ENCODE results near the gene SHH.

Gene SHH

GRCh38 chr7:155804897-155805825, 7.1 kb downstream of the SHH start:
- peak in 1 of 2 experiments; percentile 55 for DNase-seq

DNA sequence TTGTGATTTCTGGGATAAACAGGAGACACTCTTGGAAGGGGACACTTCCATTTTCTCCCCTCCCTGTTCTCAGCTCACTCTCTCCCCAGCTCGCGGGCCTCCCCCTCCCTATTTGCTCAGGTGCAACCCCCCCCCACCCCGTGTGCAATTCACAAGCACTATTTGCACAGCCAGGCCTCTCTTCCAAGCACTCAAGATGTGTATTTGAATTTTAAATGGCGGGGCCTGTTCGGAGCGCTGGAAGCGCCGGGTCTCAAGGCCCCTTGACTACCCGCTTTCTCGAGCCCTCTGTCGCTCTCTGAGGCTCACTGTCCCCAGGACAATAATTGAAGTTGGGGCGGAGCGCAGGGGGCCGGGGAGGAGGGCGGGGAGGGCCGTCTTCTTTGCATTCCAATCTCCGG, 7.8 kb downstream of the SHH start:
- no peak for DNase-seq

DNA sequence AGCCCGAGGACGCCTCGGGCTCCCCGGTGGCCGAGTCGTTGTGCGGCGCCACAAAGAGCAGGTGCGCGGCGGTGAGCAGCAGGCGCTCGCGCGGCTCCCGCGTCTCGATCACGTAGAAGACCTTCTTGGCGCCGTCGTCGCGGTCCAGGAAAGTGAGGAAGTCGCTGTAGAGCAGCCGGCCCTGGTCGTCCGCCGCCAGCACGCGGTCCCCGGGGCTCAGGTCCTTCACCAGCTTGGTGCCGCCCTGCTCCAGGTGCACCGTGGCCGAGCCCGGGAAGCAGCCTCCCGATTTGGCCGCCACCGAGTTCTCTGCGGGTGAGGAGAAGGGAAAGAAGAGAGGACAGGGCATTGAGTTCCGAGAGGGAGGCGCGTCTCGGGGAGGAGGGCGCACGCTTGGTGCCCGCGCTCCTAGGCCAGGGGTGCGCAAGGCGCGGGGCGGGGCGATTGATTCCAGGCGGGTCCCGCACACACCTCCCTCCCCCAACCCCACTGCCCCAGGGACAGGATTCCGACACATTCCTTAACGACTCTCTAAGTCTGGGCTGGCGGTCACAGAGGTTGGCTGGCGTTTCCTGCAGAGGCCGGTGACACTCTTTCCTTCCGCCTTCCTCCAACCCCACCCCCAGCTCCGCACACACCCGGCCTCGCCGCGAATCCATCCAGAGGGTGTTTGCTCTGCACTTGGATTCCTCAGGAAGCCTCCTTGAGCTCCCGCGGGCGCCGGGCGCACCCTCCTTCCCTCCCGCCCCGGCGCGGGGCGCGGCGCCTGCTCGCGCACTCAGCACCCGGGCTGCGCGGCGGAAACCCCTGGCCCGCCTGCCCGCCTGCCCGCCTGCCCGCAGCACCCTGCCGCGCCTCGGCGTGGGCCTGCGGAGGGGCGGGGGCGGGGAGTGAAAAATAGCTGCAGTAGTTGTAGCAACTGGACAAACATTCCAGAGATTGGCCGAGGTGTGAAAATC, 8.6 kb downstream of the SHH start:
- DNase-seq, result no peak

DNA sequence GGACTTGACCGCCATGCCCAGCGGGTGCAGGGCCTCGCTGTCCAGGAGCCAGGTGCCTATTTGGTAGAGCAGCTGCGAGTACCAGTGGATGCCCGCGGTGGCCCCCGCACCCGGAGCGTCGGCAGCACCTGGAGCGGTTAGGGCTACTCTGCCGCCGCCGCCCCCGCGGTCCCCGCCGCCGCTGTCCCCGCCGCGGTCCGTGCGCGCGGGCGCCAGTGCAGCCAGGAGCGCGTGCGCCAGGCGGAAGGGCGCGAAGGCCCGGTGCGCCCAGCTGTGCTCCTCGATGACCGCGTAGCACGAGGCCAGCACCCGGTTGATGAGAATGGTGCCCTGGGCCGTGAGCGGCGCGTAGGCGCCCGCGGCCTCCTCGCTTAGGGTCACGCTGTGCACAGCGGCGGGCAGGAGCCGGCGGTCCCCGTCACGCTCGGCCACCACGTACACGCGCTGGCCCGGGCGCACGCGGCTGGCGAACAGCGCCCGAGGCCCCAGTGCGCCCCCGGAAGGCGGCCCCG, 9.3 kb downstream of the SHH start:
- DNase-seq, result no peak

DNA sequence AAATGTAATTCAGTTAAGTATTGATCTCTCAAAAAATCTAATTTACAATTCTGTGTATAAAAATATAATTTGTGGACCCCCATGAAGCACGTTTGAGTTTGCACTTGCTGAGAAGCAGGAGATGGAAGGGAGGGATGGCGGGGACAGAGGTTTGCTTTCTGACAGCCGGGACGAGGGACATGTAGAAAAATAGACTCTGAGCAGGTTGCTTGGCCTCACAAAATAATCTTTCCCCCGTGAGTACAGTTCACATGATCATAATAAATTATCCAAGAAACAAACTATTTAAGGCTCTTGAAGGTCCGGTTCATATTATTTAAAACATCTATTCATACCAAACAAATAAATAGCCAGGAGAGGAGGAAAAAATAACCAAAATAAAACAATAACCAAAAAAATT, 10.0 kb downstream of the SHH start:
- DNase-seq, result no peak

GRCh38 chr7:155800741-155801267, 11.5 kb downstream of the SHH start:
- no peak for DNase-seq

DNA sequence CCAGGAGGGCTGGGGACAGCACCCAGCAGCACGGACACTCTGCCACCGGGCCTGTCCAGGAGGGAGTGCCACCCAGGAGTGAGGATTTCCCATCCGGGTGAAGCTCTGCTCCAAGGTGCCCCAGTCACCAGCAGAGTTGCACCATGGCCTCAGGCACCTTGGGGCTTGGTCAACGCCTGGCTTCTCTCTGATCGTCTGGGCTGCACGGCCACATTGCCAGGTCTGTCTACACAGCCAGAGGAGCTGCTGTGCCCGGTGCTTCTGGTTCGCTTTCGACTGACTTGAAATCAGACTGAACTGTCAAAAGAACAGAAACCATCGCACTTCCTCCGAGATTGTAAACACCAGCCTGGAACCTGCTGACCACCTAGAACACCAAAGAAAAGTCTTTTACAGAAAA, 12.0 kb downstream of the SHH start:
- no peak for DNase-seq

GRCh38 chr7:155799514-155799913, 12.7 kb downstream of the SHH start:
- no peak for DNase-seq

GRCh38 chr7:155798673-155799439, 13.4 kb downstream of the SHH start:
- no peak for DNase-seq

DNA sequence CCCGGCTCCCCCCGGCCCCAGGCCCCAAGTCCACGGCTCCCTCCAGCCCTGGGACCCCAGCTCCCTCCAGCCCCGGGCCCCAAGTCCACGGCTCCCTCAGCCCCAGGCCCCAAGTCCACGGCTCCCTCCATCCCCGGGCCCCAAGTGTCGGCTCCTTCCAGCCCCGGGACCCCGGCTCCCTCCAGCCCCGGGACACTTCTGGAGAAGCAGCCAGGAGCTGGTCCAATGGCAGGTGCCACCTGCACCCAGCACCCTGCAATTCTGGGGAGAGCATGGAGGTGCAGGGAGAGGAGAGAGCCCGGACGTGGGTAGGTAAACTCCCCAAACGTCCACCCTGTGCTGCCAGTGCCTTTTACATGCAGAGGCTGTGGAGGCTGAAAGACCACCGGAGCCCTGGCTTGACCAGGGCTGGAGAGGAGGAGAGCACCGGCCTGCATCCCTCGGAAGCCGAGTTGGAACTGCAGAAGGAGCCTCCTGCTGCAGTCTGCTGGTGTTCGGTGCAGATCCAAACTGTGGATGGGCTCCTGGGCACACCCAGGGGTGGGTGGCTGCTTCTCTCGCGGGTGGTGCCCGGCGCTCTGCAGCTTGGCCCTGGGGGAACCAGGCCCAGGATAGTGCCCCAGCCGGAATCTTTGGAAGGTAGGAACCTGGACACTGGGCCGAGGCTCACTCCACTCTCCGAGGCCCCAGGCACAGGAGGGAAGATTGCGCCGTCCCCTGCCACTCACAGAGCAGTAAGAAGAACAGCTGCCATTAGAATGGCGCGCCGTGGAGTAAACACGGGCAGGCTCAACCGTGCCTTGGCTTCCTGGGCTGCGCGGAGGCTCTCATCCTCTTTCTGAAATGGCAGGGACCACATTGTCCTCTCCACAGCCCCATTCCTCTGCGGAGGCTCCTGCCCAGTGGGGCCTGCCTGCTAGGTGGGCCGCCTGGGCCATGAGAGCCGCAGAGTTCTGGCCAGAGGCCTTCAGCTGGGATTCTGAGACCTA, 14.7 kb downstream of the SHH start:
- DNase-seq, result no peak

GRCh38 chr7:155796381-155797261, 15.6 kb downstream of the SHH start:
- peak in 1 of 2 experiments; percentile 12 for DNase-seq

DNA sequence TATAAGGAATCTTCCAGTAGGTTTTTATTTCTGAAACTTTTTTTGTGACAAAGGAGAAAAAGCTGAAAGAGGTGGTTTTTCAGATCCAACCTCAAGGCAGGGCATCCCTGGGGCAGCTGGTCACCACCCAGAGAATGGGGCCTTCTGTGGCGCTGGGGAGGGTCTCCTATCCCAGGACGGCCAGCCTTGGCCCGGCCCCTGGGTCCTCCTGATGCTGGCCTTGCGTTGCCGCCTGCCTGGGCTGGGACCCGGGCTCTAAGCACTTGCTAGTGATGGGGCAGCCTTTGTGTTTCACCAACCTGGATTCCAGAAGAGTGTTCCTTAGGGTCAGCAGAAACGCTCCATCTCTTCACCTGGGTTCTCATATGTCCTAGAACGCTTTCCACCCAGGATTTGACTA, 16.3 kb downstream of the SHH start:
- no peak for DNase-seq

DNA sequence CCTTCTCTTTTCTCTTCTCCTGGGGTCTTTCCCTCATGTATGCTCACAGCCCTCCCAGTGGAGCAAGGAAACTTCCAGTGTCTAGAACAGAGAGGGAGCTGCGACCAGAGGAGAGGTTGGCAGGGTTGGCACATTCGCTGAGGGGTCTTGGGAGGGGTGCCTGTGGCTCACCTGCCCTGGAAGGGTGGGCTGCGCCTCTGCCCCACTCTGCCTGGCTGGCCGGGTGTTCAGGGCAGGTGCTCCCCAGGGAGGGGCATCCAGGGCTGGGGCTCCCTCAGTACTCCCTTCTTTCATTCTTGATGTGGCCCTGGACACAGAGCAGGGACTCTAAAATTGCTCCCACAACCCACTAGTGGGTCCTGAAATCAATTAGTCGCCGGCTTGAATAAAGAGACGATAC, 16.9 kb downstream of the SHH start:
- no peak for DNase-seq

GRCh38 chr7:155794196-155794595, 18.1 kb downstream of the SHH start:
- DNase-seq, result no peak

DNA sequence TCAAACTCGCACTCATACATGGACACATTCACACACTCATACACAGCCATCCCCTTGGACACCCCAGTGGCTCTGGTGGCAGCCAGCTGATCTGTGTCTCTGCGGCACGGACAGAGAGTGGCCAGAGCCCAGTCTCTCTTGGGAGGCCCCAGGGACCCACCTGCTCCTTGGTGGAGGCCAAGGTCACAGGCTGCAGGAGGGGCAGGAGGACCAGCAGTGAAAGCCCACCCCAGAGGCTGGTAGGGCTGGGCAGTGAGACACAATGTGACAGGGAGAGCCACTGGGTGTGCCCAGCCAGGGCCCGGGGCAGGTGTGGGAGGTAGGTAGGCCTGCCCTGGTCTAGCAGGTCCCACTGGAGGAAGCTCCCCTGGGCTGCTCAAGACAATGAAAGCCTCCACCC, 18.5 kb downstream of the SHH start:
- DNase-seq, result no peak

DNA sequence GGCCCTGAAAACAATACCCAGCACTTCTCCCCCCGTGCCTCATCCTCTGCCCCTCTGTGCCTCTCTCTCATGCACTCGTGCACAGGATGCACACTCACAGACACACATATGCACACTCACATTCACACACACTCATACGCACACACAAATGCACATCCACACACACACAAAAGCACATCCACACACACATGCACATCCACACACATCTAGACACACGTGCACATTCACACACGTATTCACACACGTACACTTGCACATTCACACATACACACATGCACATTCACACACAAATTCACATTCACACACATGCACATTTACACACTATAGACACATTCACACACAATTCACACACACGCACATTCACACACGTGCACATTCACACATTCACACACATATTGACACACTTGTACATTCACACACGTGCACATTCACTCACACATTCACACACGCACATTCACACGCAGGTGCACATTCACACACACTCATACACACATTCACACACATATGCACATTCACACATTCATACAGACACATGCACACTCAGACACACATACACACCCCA, 19.2 kb downstream of the SHH start:
- DNase-seq, result no peak

- no peak for DNase-seq
Observed at GRCh38 chr7:155792315-155792960, 19.8 kb downstream of the SHH start.

GRCh38 chr7:155791836-155792235, 20.4 kb downstream of the SHH start:
- no peak for DNase-seq

GRCh38 chr7:155791214-155791737, 21.0 kb downstream of the SHH start:
- no peak for DNase-seq

Measured in SW 1271 (cell line).